Panc1 (cell line): ENCODE data around the gene S100A1. TPM values are rescaled to one million over a fixed set of nuclear protein-coding genes. Genes with fewer than 3 reads are reported as not detected.

Experiments
- ATAC-seq: fragments of 200-7000 bp; cut with Tn5 transposase; 2 replicates; pipeline ENCODE4 v1.9.1; 2020; ENCODE audit warnings: mild to moderate bottlenecking, moderate library complexity
- BruUV-seq: library from RNA; stranded (reverse); fragments of 400-500 nt; replicated peaks from 2 replicates; lab custom pipeline; 2021; lab: Mats Ljungman, UMichigan
- CTCF ChIA-PET: fragments of 300-600 bp; sonication (Branson Sonifier 250); formaldehyde crosslinking; loops from one replicate; lab custom pipeline; 2022; ENCODE audit warnings: antibody characterized with exemption; lab: Charles Lee
- POLR2A ChIA-PET: fragments of 300-600 bp; sonication (Branson Sonifier 250); formaldehyde crosslinking; loops from one replicate; lab custom pipeline; 2022; ENCODE audit warnings: antibody characterized with exemption; lab: Charles Lee
- DNase-seq: peaks from one replicate; pipeline ENCODE4 v3.0.0-alpha.2; 2010; ENCODE audit warnings: low read depth, low spot score
- H3K27ac ChIP-seq: 2 replicates; pipeline ENCODE4 v1.5.1; 2011; ENCODE audit warnings: mild to moderate bottlenecking, low read length, inconsistent platforms
- H3K27me3 ChIP-seq: fragments of 200-500 bp; sonication (Bioruptor generic); 2 replicates; pipeline ENCODE4 v1.6.0; 2014; ENCODE audit warnings: low read length, inconsistent platforms; ENCODE audit not compliant: control insufficient read depth, insufficient read depth
- H3K36me3 ChIP-seq: fragments of 200-500 bp; sonication (Bioruptor generic); 2 replicates; pipeline ENCODE4 v1.5.1; 2014; ENCODE audit warnings: inconsistent platforms, mild to moderate bottlenecking, low read length, moderate library complexity; ENCODE audit not compliant: control insufficient read depth, insufficient read depth
- H3K4me1 ChIP-seq: 2 replicates; pipeline ENCODE4 v1.5.1; 2011; ENCODE audit warnings: inconsistent platforms, mild to moderate bottlenecking, low read length, moderate library complexity; ENCODE audit not compliant: control insufficient read depth, insufficient read depth
- H3K4me3 ChIP-seq, 2 experiments: 2 replicates each; pipeline ENCODE4 v1.5.1; 2011 to 2012; ENCODE audit warnings: low read depth in 2 of 2, low read length in 2 of 2, mild to moderate bottlenecking in 2 of 2, inconsistent platforms in 1 of 2, moderate library complexity in 1 of 2
- H3K9me3 ChIP-seq: fragments of 200-500 bp; sonication (Bioruptor generic); 2 replicates; pipeline ENCODE4 v1.5.1; 2014; ENCODE audit warnings: low read depth, mild to moderate bottlenecking, inconsistent platforms, low read length, moderate library complexity; ENCODE audit not compliant: control insufficient read depth, insufficient read depth
- CTCF ChIP-seq: fragments of 450-650 bp; IDR thresholded peaks from 2 replicates; pipeline ENCODE4 v1.5.1; 2017; ENCODE audit warnings: mild to moderate bottlenecking
- POLR2AphosphoS5 ChIP-seq: IDR thresholded peaks from 2 replicates; pipeline ENCODE4 v1.6.1; 2012; ENCODE audit warnings: mild to moderate bottlenecking, low read depth, low read length, moderate library complexity
- REST ChIP-seq, 2 experiments: IDR thresholded peaks; 2 replicates each; pipeline ENCODE4 v1.6.1; 2011 to 2012; ENCODE audit warnings: low read depth in 2 of 2, control low read depth in 1 of 2, low read length in 1 of 2, mild to moderate bottlenecking in 1 of 2, moderate library complexity in 1 of 2; ENCODE audit not compliant: insufficient read depth in 1 of 2
- SIN3A ChIP-seq: IDR thresholded peaks from 2 replicates; pipeline ENCODE4 v1.6.1; 2012; ENCODE audit warnings: low read depth, mild to moderate bottlenecking, low read length, moderate library complexity, borderline replicate concordance; ENCODE audit not compliant: insufficient read depth
- TCF7L2 ChIP-seq: IDR thresholded peaks from 2 replicates; pipeline ENCODE4 v1.6.1; 2011; ENCODE audit warnings: mild to moderate bottlenecking, low read depth, low read length, inconsistent platforms
- in situ Hi-C: cut with HindIII; loops from 2 replicates; pipeline ENCODE4 v1.10.0; 2016; ENCODE audit warnings: low sequenced_read_pairs, low pct_unique_long_range_greater_than_20kb
- intact Hi-C: fragments of 100-400 bp; cut with micrococcal nuclease; formaldehyde crosslinking; loops from one replicate; pipeline ENCODE4 v1.10.0; 2022; ENCODE audit not compliant: unreplicated experiment
- total RNA-seq: library from RNA; stranded (reverse); gene quantifications from one replicate; pipeline ENCODE4 v1.2.1, GENCODE V29; 2021; ENCODE audit not compliant: unreplicated experiment

S100A1 gene
- total RNA-seq, 1 experiment from 2014 or later, result 2.9 TPM

- no peak for ATAC-seq
- intact Hi-C loops (no loop called here), in situ Hi-C loops (no loop called here)
- Histone ChIP-seq H3K9me3 (no peaks in the 10 kb centered on the region), H3K4me1 (no peaks in the 10 kb centered on the region), H3K36me3 (peaks cover 60% of the 10 kb centered on the region), H3K27me3 (no peaks in the 10 kb centered on the region), H3K4me3 (no peak overlapping the region), H3K27ac (no peak overlapping the region)
- DNase-seq, result no peak
- ChIA-PET POLR2A (no interaction called here), CTCF (no interaction called here)
- no TSS peak for BruUV-seq
- TF ChIP-seq REST (IDR thresholded peaks at IDR 0.05; ENCODE audit: insufficient read depth in 1 of 2, low read depth in 2 of 2, low read length in 1 of 2) (no peak), POLR2AphosphoS5 (no peak), SIN3A (no peak), TCF7L2 (no peak), CTCF (no peak)
These were observed 13.9 kb downstream of the S100A1 start for GRCh38 chr1:153642161-153642560.

- CTCF ChIA-PET, result no interaction called here
- POLR2A ChIA-PET, result interaction anchor here (1.0 kb wide), 1 partner anchor 9 kb away, joined by 4 read pairs; the partner anchor contains the start of gene CHTOP
- Histone ChIP-seq H3K9me3 (no peaks in the 10 kb centered on the region), H3K27me3 (no peaks in the 10 kb centered on the region), H3K27ac (no peak overlapping the region), H3K4me1 (no peaks in the 10 kb centered on the region), H3K36me3 (peaks cover 53% of the 10 kb centered on the region), H3K4me3 (no peak overlapping the region)
- ATAC-seq (no peak), DNase-seq (no peak)
- TF ChIP-seq POLR2AphosphoS5 (no peak), SIN3A (no peak), REST (IDR thresholded peaks at IDR 0.05; ENCODE audit: insufficient read depth in 1 of 2, low read depth in 2 of 2, low read length in 1 of 2) (no peak), TCF7L2 (no peak), CTCF (no peak)
- in situ Hi-C loops (no loop called here), intact Hi-C loops (no loop called here)
- BruUV-seq, result no TSS peak
These were observed 14.9 kb downstream of the S100A1 start for GRCh38 chr1:153643100-153643499.
